AG09309 (cell line): ENCODE measurements around the gene C20orf204.

Source experiments
- DNase-seq: peaks from one replicate; pipeline ENCODE4 v3.0.0-alpha.2; 2010; ENCODE audit warnings: low read depth
- H3K4me3 ChIP-seq: 2 replicates; pipeline ENCODE4 v1.5.1; 2011; ENCODE audit warnings: mild to moderate bottlenecking, low read depth, low read length, moderate library complexity; ENCODE audit not compliant: control insufficient read depth
- CTCF ChIP-seq: IDR thresholded peaks from 2 replicates; pipeline ENCODE4 v1.5.1; 2011; ENCODE audit warnings: mild to moderate bottlenecking, low read depth, low read length, inconsistent platforms; ENCODE audit not compliant: insufficient read depth, control insufficient read depth; ENCODE audit errors: missing control alignments

Gene C20orf204

GRCh38 chr20:64033981-64034493 is 1.9 kb upstream of the C20orf204 start:
- TF ChIP-seq CTCF: no peak
- H3K4me3 ChIP-seq: no peak overlapping the region
- no peak for DNase-seq

- DNase-seq: no peak
- TF ChIP-seq CTCF: no peak
- H3K4me3 ChIP-seq: no peak overlapping the region
Observed at GRCh38 chr20:64035066-64035932, 683 bp upstream of the C20orf204 start.

- no peak for TF ChIP-seq CTCF
- DNase-seq: no peak
- H3K4me3 ChIP-seq: no peak overlapping the region
Observed at GRCh38 chr20:64036346-64037198, 590 bp downstream of the C20orf204 start.

GRCh38 chr20:64037199-64037497 is 1.2 kb downstream of the C20orf204 start:
- TF ChIP-seq CTCF: no peak
- no peak for DNase-seq
- H3K4me3 ChIP-seq: no peak overlapping the region

GRCh38 chr20:64037498-64038213 is 1.7 kb downstream of the C20orf204 start:
- DNase-seq: no peak
- no peak overlapping the region for H3K4me3 ChIP-seq
- no peak for TF ChIP-seq CTCF

- H3K4me3 ChIP-seq: no peak overlapping the region
- DNase-seq: no peak
- no peak for TF ChIP-seq CTCF
Observed at GRCh38 chr20:64038224-64038564, 2.2 kb downstream of the C20orf204 start.
